Caco-2 (cell line): ENCODE data around the gene MGAT1. TPM values are rescaled to one million over a fixed set of nuclear protein-coding genes. Genes with fewer than 3 reads are reported as not detected.

Source experiments
- BruUV-seq: library from RNA; stranded (reverse); fragments of 400-500 nt; replicated peaks from 2 replicates; lab custom pipeline; 2021; lab: Mats Ljungman, UMichigan
- CTCF ChIA-PET: fragments of 300-600 bp; sonication (Branson Sonifier 250); formaldehyde crosslinking; loops from one replicate; lab custom pipeline; 2022; ENCODE audit warnings: antibody characterized with exemption; lab: Charles Lee
- POLR2A ChIA-PET: fragments of 300-600 bp; sonication (Branson Sonifier 250); formaldehyde crosslinking; loops from one replicate; lab custom pipeline; 2022; ENCODE audit warnings: antibody characterized with exemption; lab: Charles Lee
- DNase-seq, 2 experiments: peaks; one replicate each; pipeline versions ENCODE4 v3.0.0 to v3.0.0-alpha.2; 2020 to 2022
- H3K27me3 ChIP-seq: replicated peaks from 2 replicates; pipeline ENCODE4 v1.6.0; 2011; ENCODE audit warnings: low read length; ENCODE audit not compliant: control insufficient read depth, insufficient read depth
- H3K36me3 ChIP-seq: 2 replicates; pipeline ENCODE4 v1.5.1; 2011; ENCODE audit warnings: low read length; ENCODE audit not compliant: control insufficient read depth, insufficient read depth
- H3K4me1 ChIP-seq: fragments of 250-450 bp; sonication (Bioruptor Pico); 2 replicates; pipeline ENCODE4 v1.5.1; 2020; ENCODE audit warnings: mild to moderate bottlenecking
- H3K4me3 ChIP-seq: 2 replicates; pipeline ENCODE4 v1.5.1; 2011; ENCODE audit warnings: low read depth, mild to moderate bottlenecking, control low read depth, low read length
- H3K9me3 ChIP-seq: fragments of 250-450 bp; sonication (Bioruptor Pico); 2 replicates; pipeline ENCODE4 v1.5.1; 2020; ENCODE audit warnings: mild to moderate bottlenecking, moderate library complexity
- H3K27ac Mint-ChIP-seq: one replicate; pipeline ENCODE4 v1.8.0; 2022; ENCODE audit warnings: mixed read lengths; ENCODE audit not compliant: unreplicated experiment
- H3K27me3 Mint-ChIP-seq: one replicate; pipeline ENCODE4 v1.8.0; 2022; ENCODE audit warnings: mixed read lengths; ENCODE audit not compliant: insufficient read depth, unreplicated experiment
- H3K36me3 Mint-ChIP-seq: one replicate; pipeline ENCODE4 v1.8.0; 2022; ENCODE audit warnings: mild to moderate bottlenecking, mixed read lengths; ENCODE audit not compliant: insufficient read depth, unreplicated experiment
- H3K4me1 Mint-ChIP-seq: one replicate; pipeline ENCODE4 v1.8.0; 2022; ENCODE audit warnings: low read depth, mixed read lengths; ENCODE audit not compliant: unreplicated experiment
- H3K4me3 Mint-ChIP-seq: one replicate; pipeline ENCODE4 v1.8.0; 2022; ENCODE audit warnings: mild to moderate bottlenecking, moderate library complexity, mixed read lengths; ENCODE audit not compliant: unreplicated experiment
- H3K9me3 Mint-ChIP-seq: one replicate; pipeline ENCODE4 v1.8.0; 2022; ENCODE audit warnings: mixed read lengths; ENCODE audit not compliant: unreplicated experiment
- CTCF ChIP-seq, 2 experiments: fragments of 200-600 bp in 1 of 2; IDR thresholded peaks; 1 replicate in 1 of 2; 2 replicates in 1 of 2; pipeline versions ENCODE4 v1.5.1 to v1.8.0; 2011 to 2022; ENCODE audit warnings: antibody characterized with exemption in 1 of 2, control low read depth in 1 of 2, inconsistent platforms in 1 of 2, low read depth in 1 of 2, low read length in 1 of 2, mild to moderate bottlenecking in 1 of 2, moderate library complexity in 1 of 2; ENCODE audit not compliant: insufficient read depth in 1 of 2, severe bottlenecking in 1 of 2, unreplicated experiment in 1 of 2
- intact Hi-C: fragments of 100-400 bp; cut with micrococcal nuclease; formaldehyde crosslinking; loops from one replicate; pipeline ENCODE4 v1.10.0; 2022; ENCODE audit not compliant: unreplicated experiment
- total RNA-seq: library from RNA; stranded (reverse); gene quantifications from 2 replicates; pipeline ENCODE4 v1.2.3, GENCODE V29; 2022

The MGAT1 gene
- total RNA-seq, 1 experiment from 2014 or later = 80.1 TPM

DNA sequence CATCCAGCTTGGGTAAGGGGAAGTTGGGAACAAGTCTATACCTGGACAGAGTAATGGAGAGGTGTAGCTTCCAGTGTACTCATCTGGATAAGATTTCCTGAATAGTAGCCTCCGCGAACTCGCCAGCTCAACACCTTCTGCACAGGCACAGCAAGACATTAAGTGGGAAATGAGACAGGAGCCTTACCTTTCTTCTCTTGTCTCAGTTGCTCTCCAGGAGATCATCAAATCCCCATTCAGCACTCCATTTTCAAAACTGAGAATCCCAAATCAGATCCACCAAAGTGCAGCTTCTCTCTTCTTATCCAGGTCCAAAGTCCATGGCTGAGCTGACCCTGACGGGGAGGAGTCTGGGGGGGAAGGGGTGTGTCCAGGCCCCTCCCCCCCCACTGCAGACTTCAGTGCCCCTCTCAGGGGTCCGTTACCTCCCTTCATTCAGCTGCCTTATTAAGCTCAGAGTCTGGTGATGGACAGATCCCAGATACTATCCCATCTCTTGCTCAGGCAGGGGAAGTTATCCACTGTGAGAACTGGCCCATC lies 5.9 kb upstream of the MGAT1 start:
- DNase-seq = no peak
- H3K36me3 Mint-ChIP-seq = peaks cover 33% of the 10 kb centered on the region
- Histone ChIP-seq H3K4me3 (peak overlapping the region; percentile 64), H3K36me3 (peaks cover 3% of the 10 kb centered on the region; the same call in 1 of the 2 replicates), H3K4me1 (peaks cover 46% of the 10 kb centered on the region), H3K9me3 (no peaks in the 10 kb centered on the region), H3K27me3 (no peaks in the 10 kb centered on the region)
- no peaks in the 10 kb centered on the region for H3K27me3 Mint-ChIP-seq
- H3K4me3 Mint-ChIP-seq = peak overlapping the region; percentile 84
- intact Hi-C loops = no loop called here
- CTCF ChIA-PET = no interaction called here
- H3K4me1 Mint-ChIP-seq = peaks cover 65% of the 10 kb centered on the region
- TF ChIP-seq CTCF (IDR thresholded peaks at IDR 0.05; ENCODE audit: insufficient read depth in 1 of 2, low read depth in 1 of 2, low read length in 1 of 2, severe bottlenecking in 1 of 2, unreplicated experiment in 1 of 2) = no peak
- POLR2A ChIA-PET = interaction anchor here (0.6 to 0.8 kb wide), 2 partner anchors 22 to 415 kb away, joined by 3 read pairs; no protein-coding TSS in a partner anchor
- BruUV-seq = no TSS peak
- H3K9me3 Mint-ChIP-seq = no peaks in the 10 kb centered on the region
- H3K27ac Mint-ChIP-seq = peak overlapping the region; percentile 66

DNA sequence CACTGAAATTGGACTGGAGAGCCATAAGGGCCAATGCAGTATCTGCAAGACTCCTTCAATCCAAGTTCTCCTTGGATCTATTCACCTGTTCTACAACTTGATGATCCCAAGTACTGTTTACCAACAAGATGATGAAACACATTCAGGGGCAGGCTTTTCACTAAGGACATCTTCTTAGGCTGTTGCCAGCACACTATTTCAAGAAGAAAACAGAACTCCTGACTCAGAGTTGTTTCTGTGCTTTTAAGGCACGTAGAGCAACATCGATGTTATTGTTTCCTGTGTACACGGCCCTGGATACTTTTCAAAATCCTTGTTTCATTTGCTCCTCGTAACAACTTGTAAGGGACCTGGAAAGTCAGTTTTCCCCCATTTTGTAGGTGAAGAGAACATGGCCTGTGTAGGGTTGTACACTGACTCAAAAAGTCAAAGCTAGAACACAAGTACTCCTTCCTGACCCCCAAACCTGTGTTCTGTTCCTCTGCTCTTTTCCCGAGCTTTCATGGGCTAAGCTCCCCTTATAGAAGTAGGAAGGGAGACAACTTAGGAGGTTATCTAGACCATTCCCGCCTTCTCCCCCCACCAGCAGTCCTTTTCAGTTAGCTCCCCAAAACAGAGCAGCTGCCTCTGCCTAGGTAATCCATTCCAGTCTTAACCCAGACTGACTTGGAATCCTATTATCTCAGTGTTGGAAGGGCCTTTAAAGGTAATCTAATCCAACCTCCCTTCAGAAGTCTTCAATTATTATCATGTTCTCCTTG lies 5.2 kb upstream of the MGAT1 start:
- Mint-ChIP-seq H3K4me3 (peak overlapping the region; percentile 84), H3K27ac (peak overlapping the region; percentile 66), H3K27me3 (no peaks in the 10 kb centered on the region), H3K36me3 (peaks cover 33% of the 10 kb centered on the region), H3K4me1 (peaks cover 59% of the 10 kb centered on the region), H3K9me3 (no peaks in the 10 kb centered on the region)
- Histone ChIP-seq H3K27me3 (no peaks in the 10 kb centered on the region), H3K4me1 (peaks cover 47% of the 10 kb centered on the region), H3K36me3 (peaks cover 3% of the 10 kb centered on the region; the same call in 1 of the 2 replicates), H3K4me3 (peak overlapping the region; percentile 64), H3K9me3 (no peaks in the 10 kb centered on the region)
- intact Hi-C loops = no loop called here
- no peak for TF ChIP-seq CTCF (IDR thresholded peaks at IDR 0.05; ENCODE audit: insufficient read depth in 1 of 2, low read depth in 1 of 2, low read length in 1 of 2, severe bottlenecking in 1 of 2, unreplicated experiment in 1 of 2)
- DNase-seq = no peak
- BruUV-seq = no TSS peak
- ChIA-PET CTCF (no interaction called here), POLR2A (interaction anchor here (0.6 to 0.8 kb wide), 2 partner anchors 23 to 416 kb away, joined by 3 read pairs; no protein-coding TSS in a partner anchor)

DNA sequence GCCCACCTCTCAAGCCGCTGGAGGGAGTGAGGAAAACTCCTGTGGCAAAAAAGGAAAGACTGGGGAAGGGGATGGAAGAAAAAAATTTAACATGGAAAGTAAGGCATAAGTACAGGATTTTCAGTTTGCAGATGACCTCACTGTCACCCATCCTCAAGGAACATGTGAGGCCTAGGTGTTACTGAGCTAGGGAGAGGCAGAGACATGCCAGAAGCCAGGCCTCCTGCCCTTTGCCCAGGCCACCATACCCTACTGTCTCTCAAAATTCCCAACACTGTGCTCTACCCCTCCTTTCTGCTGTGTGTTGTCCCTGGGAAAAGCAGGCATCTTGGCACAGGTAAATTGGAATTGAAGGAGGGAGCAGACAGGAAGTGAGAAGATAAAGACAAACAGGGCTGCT lies 4.4 kb upstream of the MGAT1 start:
- no TSS peak for BruUV-seq
- Mint-ChIP-seq H3K4me1 (peaks cover 51% of the 10 kb centered on the region), H3K36me3 (peaks cover 39% of the 10 kb centered on the region), H3K27me3 (no peaks in the 10 kb centered on the region), H3K9me3 (no peaks in the 10 kb centered on the region), H3K27ac (peak overlapping the region; percentile 66), H3K4me3 (peak overlapping the region; percentile 16)
- no peak for TF ChIP-seq CTCF (IDR thresholded peaks at IDR 0.05; ENCODE audit: insufficient read depth in 1 of 2, low read depth in 1 of 2, low read length in 1 of 2, severe bottlenecking in 1 of 2, unreplicated experiment in 1 of 2)
- Histone ChIP-seq H3K9me3 (no peaks in the 10 kb centered on the region), H3K4me1 (peaks cover 41% of the 10 kb centered on the region), H3K27me3 (no peaks in the 10 kb centered on the region), H3K4me3 (no peak overlapping the region), H3K36me3 (peaks cover 3% of the 10 kb centered on the region; the same call in 1 of the 2 replicates)
- CTCF ChIA-PET = no interaction called here
- no peak for DNase-seq
- POLR2A ChIA-PET = no interaction called here
- intact Hi-C loops = no loop called here
